Activated CD4-positive, alpha-beta T cell treated with anti-CD3 and anti-CD28 coated beads, Interleukin-2, amount 10 ng/mL, durations not matched to agents 7 days and 5 days (primary cell): ENCODE results near the gene ZNF224. TPM values are rescaled to one million over a fixed set of nuclear protein-coding genes. Genes with fewer than 3 reads are reported as not detected.

Experiments used
- CTCF ChIA-PET: fragments of 350-600 bp; sonication (Branson Sonifier 250); formaldehyde crosslinking; loops from one replicate; lab custom pipeline; 2021; ENCODE audit warnings: antibody characterized with exemption; lab: Charles Lee
- POLR2A ChIA-PET: fragments of 350-600 bp; sonication (Branson Sonifier 250); formaldehyde crosslinking; loops from one replicate; lab custom pipeline; 2021; ENCODE audit warnings: antibody characterized with exemption; lab: Charles Lee
- DNase-seq: peaks from one replicate; pipeline ENCODE4 v3.0.0-alpha.2; 2020
- H3K27ac Mint-ChIP-seq: one replicate; pipeline ENCODE4 v1.8.0; 2021; ENCODE audit warnings: mild to moderate bottlenecking, moderate library complexity, mixed read lengths
- H3K27me3 Mint-ChIP-seq: one replicate; pipeline ENCODE4 v1.8.0; 2021; ENCODE audit warnings: mixed read lengths
- H3K36me3 Mint-ChIP-seq: one replicate; pipeline ENCODE4 v1.8.0; 2021; ENCODE audit warnings: low read depth, mixed read lengths
- H3K4me1 Mint-ChIP-seq: one replicate; pipeline ENCODE4 v1.8.0; 2021; ENCODE audit warnings: mixed read lengths
- H3K4me3 Mint-ChIP-seq: one replicate; pipeline ENCODE4 v1.8.0; 2021; ENCODE audit warnings: mild to moderate bottlenecking, moderate library complexity, mixed read lengths
- H3K9me3 Mint-ChIP-seq: one replicate; pipeline ENCODE4 v1.8.0; 2021; ENCODE audit warnings: mixed read lengths
- total RNA-seq, 2 experiments: library from RNA; stranded (reverse); gene quantifications; one replicate each; pipeline ENCODE4 v1.2.3, GENCODE V29; 2021

ZNF224 gene
- total RNA-seq: 10 to 100 TPM; 33.4 to 36.5 TPM

DNA sequence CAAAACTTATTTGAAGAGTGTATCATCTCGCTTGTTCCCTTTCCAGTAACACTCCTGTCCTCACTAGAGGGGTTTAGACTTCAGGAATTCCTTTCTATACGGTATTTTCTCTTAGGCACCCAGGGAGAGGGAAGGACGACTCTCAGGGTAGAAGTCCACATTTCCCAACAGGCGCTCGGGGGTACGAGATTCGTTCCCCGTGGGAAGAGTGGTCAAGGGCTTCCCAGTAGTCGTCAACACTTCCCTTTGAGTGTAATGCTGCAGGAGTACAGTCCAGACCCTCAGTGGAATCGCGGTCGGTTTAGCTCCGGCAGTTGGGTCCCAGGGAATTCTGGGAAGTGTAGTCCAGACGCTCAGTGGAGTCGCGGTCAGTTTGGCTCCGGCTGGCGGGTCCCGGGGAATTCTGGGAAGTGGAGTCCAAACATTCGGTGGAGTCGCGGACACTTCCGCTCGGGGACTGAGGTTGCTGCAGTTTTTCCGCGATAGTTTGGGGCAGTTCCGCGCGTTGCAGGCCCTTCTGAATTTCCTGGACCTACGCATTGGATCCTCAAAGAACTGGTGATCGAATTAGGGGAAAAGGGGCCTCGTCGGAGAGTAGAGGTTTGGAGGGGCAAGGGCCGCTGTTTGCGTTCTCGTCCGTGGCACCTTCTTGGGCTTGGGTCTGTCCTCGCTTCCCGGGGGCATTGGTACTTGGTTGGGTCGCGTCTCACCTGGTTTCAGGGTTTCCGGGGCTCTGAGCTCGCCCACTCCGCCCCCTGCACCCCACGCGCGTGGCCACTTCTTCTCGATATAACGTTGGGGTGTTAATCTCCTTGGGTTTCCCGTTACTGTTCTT lies at the start of gene ZNF224:
Gene ZNF224, plus strand, starts transcription at position 431 of the 835 bp plus-strand sequence. CDS start 3,513 bp downstream, outside the sequence.
- Mint-ChIP-seq H3K27ac (peak within 1 kb of the TSS; percentile 93), H3K27me3 (no peaks in the 10 kb centered on the region), H3K4me3 (peak within 1 kb of the TSS; percentile 99), H3K36me3 (peaks cover 34% of the 10 kb centered on the region), H3K9me3 (peaks cover 14% of the 10 kb centered on the region), H3K4me1 (peaks cover 20% of the 10 kb centered on the region)
- POLR2A ChIA-PET: no interaction called here
- CTCF ChIA-PET: interaction anchor here (0.8 to 2.0 kb wide), 9 partner anchors 14 to 328 kb away, joined by 3 to 5 read pairs (median 3); partner anchors contain the start of genes ZNF225, ZNF227 and ZNF45
- DNase-seq: peak; percentile 91

DNA sequence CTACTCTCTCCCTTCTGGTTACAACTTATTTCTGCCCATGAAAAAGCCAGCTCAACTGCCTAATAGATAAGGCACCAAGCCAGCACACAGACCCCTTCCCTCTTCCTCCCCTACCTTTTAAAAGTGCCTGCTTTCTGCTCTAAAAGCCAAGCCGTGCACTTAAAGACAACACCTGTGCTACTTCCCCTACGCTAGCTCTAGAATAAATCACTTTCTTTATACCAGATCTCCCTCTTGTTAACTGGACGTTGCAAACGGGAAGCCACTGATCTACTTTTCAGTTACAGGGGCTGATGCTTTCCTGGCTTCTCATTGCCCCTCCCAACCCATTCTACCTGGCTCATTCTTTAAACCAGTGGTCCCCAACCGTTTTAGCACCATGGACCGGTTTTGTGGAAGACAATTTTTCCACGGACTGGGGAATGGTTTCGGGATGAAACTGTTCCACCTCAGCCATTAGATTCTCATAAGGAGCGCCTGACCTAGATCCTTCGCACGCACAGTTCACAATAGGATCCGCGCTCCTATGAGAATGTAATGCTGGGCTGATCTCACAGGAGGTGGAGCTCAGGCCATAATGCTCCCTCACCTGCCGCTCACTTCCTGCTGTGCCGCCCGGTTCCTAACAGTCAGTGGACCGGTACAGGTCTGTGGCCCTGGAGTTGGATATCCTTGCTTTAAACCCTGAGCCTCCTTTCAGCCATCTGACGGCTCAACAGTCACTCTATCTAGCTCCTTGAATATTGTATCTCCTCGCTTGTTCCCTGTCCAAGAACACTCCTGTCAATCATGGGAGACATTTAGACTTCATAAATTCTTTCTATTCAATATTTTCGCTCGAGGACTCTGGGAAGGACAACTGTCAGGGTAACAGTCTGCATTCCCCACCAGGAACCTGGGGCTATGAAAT lies 43.2 kb upstream of the ZNF224 start:
- peaks cover 18% of the 10 kb centered on the region for H3K4me1 Mint-ChIP-seq
- no peak overlapping the region for H3K27ac Mint-ChIP-seq
- peak overlapping the region; percentile 69 for H3K4me3 Mint-ChIP-seq
- H3K36me3 Mint-ChIP-seq: peaks cover 4% of the 10 kb centered on the region
- no peak for DNase-seq
- H3K9me3 Mint-ChIP-seq: peaks cover 36% of the 10 kb centered on the region
- POLR2A ChIA-PET: interaction anchor here (0.6 kb wide), 1 partner anchor 210 kb away, joined by 4 read pairs; no protein-coding TSS in a partner anchor
- CTCF ChIA-PET: interaction anchor here (0.7 to 1.3 kb wide), 3 partner anchors 22 to 115 kb away, joined by 3 read pairs; no protein-coding TSS in a partner anchor
- no peaks in the 10 kb centered on the region for H3K27me3 Mint-ChIP-seq

DNA sequence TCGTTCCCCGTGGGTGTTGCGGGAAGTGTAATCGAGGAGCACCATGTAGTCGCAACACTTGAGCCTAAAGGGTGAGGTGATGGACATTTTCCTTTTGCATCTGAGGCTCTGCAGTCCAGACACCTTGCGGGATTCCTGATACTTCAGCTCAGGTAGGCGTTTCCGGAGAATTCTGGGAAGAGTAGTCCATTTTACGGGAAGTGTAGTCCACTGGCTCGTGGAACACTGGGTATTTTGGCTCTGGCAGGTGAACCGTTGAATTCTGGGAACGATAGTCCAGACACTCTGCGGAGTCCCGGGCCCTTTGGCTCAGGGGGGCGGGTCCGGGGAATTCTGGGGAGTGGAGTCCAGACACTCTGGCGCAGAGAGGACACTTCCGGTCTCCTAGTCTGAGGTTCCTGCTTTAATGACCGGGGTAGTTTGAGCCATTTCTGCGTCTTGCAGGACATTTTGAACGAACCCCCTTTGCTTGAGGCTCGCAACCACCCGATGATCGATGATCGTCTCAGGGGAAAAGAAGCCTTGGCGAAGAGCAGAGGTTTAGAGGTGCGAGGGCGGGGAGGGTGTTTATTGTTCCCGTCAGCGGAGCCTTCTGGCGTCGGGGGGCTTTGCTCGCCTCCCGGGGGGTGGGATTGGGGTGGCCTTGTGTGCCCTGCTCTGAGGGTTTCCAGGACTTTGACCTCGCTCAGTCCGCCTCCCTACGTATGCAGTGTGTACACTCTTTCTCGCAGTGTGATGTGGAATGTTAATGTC lies 42.3 kb upstream of the ZNF224 start, which contains the start of gene ZNF223:
Gene ZNF223, plus strand, starts transcription at position 387 of the 753 bp plus-strand sequence. CDS start 3,141 bp downstream, outside the sequence.
- peaks cover 18% of the 10 kb centered on the region for H3K4me1 Mint-ChIP-seq
- H3K4me3 Mint-ChIP-seq: peak within 1 kb of the TSS; percentile 69
- no peak for DNase-seq
- peaks cover 39% of the 10 kb centered on the region for H3K9me3 Mint-ChIP-seq
- peaks cover 4% of the 10 kb centered on the region for H3K36me3 Mint-ChIP-seq
- no peaks in the 10 kb centered on the region for H3K27me3 Mint-ChIP-seq
- H3K27ac Mint-ChIP-seq: no peak within 1 kb of the TSS
- ChIA-PET POLR2A (no interaction called here), CTCF (interaction anchor here (0.7 to 1.0 kb wide), 2 partner anchors 21 to 44 kb away, joined by 3 read pairs; no protein-coding TSS in a partner anchor)

DNA sequence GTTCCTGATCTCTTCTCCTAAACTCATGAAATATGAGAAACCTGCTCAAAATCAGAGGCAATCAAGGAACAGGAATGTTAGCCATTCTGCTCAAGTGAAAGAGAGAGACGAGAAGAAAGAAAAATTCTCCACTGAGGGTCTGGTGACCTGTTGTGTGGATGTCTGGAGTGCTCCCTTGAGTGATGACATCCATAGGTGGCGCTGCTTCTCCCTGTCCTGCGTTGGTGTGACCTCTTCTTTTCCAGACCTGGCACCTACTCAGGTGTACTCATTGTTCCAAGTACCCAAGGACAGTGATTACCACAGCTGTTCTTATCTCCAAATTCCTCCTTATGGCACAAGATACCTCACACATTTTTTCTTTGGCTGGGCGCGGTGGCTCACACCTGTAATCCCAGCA lies 38.3 kb upstream of the ZNF224 start:
- H3K4me3 Mint-ChIP-seq: no peak overlapping the region
- no peaks in the 10 kb centered on the region for H3K27me3 Mint-ChIP-seq
- peaks cover 4% of the 10 kb centered on the region for H3K36me3 Mint-ChIP-seq
- ChIA-PET CTCF (interaction anchor here (0.6 kb wide), 1 partner anchor 54 kb away, joined by 7 read pairs; no protein-coding TSS in a partner anchor), POLR2A (no interaction called here)
- no peak overlapping the region for H3K27ac Mint-ChIP-seq
- H3K9me3 Mint-ChIP-seq: peaks cover 56% of the 10 kb centered on the region
- peaks cover 16% of the 10 kb centered on the region for H3K4me1 Mint-ChIP-seq
- DNase-seq: no peak

DNA sequence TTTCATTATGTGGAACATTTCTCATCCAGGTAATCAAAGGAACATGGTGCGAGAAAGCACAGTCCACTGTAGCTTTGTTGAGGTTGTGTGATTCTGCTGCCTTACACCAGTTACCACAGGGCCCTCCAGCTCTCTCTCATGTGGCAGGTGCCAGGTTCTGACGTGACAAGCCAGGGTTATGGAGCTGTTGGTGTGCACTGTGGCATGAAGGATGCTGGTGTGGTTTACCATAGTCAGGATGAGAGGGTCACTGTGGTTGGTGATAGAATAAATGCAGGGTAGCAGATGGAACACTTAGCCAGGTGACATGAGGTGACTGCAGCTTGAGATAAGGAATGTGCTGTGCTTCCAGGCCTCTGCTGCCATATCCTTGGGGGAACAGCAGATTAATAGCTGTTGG lies 34.9 kb upstream of the ZNF224 start:
- no peaks in the 10 kb centered on the region for H3K36me3 Mint-ChIP-seq
- ChIA-PET CTCF (interaction anchor here (0.8 kb wide), 1 partner anchor 596 kb away, joined by 3 read pairs; no protein-coding TSS in a partner anchor), POLR2A (no interaction called here)
- no peaks in the 10 kb centered on the region for H3K27me3 Mint-ChIP-seq
- no peak for DNase-seq
- peaks cover 58% of the 10 kb centered on the region for H3K9me3 Mint-ChIP-seq
- H3K4me1 Mint-ChIP-seq: no peaks in the 10 kb centered on the region
- no peak overlapping the region for H3K4me3 Mint-ChIP-seq
- no peak overlapping the region for H3K27ac Mint-ChIP-seq

DNA sequence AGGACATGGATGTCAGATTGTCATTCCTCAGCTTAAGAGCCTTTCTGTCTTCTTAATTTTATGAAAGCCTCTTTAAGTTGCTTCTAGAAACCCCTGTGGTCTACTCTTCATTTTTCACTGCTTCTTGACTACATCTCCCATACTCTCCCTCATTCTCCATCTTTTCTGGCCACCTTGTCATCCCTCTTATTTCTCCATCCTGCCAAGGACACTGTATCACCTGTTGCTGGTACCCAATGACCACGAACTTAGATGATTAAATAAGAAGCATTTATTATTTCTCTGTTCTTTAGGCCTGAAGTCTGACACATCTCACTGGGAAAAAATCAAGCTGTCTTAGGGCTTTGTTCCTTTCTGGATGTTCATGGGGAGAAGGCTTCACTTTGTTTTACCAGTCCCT lies 33.1 kb upstream of the ZNF224 start:
- POLR2A ChIA-PET: no interaction called here
- H3K36me3 Mint-ChIP-seq: peaks cover 2% of the 10 kb centered on the region
- H3K9me3 Mint-ChIP-seq: peaks cover 52% of the 10 kb centered on the region

DNA sequence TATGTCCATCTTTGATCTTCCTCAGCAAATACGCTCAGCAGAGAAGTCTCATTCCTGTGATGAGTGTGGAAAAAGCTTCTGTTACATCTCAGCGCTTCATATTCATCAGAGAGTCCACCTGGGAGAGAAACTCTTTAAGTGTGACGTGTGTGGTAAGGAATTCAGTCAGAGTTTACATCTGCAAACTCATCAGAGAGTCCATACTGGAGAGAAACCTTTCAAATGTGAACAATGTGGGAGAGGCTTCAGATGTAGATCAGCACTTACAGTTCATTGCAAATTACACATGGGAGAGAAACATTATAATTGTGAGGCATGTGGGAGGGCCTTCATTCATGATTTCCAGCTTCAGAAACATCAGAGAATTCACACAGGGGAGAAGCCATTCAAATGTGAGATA lies 27.9 kb upstream of the ZNF224 start:
- Mint-ChIP-seq H3K9me3 (peaks cover 59% of the 10 kb centered on the region), H3K27ac (no peak overlapping the region), H3K4me3 (no peak overlapping the region), H3K36me3 (peaks cover 18% of the 10 kb centered on the region), H3K27me3 (no peaks in the 10 kb centered on the region), H3K4me1 (peaks cover 6% of the 10 kb centered on the region)
- CTCF ChIA-PET: no interaction called here
- POLR2A ChIA-PET: no interaction called here
- no peak for DNase-seq

More for the DNA sequence above, 33.1 kb upstream of the ZNF224 start:
- CTCF ChIA-PET: no interaction called here
- no peaks in the 10 kb centered on the region for H3K4me1 Mint-ChIP-seq
- H3K27me3 Mint-ChIP-seq: no peaks in the 10 kb centered on the region
- no peak overlapping the region for H3K27ac Mint-ChIP-seq
- DNase-seq: no peak
- H3K4me3 Mint-ChIP-seq: no peak overlapping the region

DNA sequence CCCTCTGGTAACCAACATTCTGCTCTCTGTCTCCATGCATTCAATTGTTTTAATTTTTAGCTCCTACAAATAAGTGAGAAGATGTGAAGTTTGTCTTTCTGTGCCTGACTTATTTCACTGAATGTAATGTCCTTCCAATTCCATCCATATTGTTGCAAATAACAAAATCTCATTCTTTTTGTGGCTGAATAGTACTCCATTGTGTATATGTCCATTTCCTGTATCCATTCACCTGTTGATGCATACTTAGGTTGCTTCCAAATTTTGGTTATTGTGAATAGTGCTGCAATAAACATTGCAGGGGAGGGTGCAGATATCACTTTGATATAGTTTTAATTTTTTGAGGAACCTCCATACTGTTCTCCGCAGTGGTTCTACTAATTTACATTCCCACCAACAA lies 24.7 kb upstream of the ZNF224 start:
- H3K9me3 Mint-ChIP-seq: peaks cover 52% of the 10 kb centered on the region
- H3K27me3 Mint-ChIP-seq: no peaks in the 10 kb centered on the region
- H3K27ac Mint-ChIP-seq: no peak overlapping the region
- ChIA-PET CTCF (interaction anchor here (0.6 kb wide), 1 partner anchor 304 kb away, joined by 3 read pairs; no protein-coding TSS in a partner anchor), POLR2A (no interaction called here)
- no peak for DNase-seq
- no peak overlapping the region for H3K4me3 Mint-ChIP-seq
- peaks cover 26% of the 10 kb centered on the region for H3K36me3 Mint-ChIP-seq
- H3K4me1 Mint-ChIP-seq: peaks cover 24% of the 10 kb centered on the region

DNA sequence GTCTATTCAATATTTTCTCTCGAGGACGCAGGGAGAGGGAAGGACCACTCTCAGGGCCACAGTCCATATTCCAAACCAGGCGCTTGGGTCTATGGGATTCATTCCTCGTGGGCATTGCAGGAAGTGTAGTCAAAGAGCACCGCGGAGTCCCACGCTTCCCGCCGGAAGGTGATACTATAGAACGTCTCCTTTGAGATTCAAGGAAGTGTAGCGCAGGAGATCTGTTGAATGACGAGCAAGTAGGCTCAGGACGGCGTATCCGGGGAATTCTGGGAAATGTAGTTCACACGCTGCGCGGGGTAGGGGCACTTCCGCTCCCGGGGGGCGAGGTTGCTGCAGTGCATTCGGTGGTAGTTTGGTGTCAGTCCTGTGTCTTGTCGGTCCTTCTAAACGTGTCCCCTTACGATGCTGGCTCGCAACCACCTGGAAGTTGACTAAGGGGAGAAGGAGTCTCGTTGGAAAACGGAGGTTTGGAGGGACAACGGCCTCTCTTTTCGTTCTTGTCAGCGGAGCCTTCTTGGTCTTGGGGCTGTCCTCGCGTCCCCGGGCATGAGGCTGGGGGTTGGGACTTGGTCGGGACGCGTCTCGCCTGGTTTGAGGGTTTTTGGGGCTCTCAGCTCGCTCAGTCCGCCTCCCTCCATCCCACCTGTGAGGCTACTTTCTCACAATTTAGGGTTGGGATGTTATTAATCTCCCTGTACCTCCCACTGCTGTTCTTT lies 22.2 kb upstream of the ZNF224 start, which contains the start of gene ZNF284:
Gene ZNF284, plus strand, starts transcription at position 336 of the 719 bp plus-strand sequence. CDS start 4,231 bp downstream, outside the sequence.
- CTCF ChIA-PET: interaction anchor here (0.6 to 1.5 kb wide), 3 partner anchors 19 to 404 kb away, joined by 3 read pairs; partner anchors contain the start of gene ZNF224
- H3K4me3 Mint-ChIP-seq: peak within 1 kb of the TSS; percentile 79
- POLR2A ChIA-PET: no interaction called here
- no peaks in the 10 kb centered on the region for H3K27me3 Mint-ChIP-seq
- peak within 1 kb of the TSS; percentile 79 for H3K27ac Mint-ChIP-seq
- peaks cover 40% of the 10 kb centered on the region for H3K9me3 Mint-ChIP-seq
- DNase-seq: peak; percentile 84
- H3K4me1 Mint-ChIP-seq: peaks cover 24% of the 10 kb centered on the region
- peaks cover 26% of the 10 kb centered on the region for H3K36me3 Mint-ChIP-seq

DNA sequence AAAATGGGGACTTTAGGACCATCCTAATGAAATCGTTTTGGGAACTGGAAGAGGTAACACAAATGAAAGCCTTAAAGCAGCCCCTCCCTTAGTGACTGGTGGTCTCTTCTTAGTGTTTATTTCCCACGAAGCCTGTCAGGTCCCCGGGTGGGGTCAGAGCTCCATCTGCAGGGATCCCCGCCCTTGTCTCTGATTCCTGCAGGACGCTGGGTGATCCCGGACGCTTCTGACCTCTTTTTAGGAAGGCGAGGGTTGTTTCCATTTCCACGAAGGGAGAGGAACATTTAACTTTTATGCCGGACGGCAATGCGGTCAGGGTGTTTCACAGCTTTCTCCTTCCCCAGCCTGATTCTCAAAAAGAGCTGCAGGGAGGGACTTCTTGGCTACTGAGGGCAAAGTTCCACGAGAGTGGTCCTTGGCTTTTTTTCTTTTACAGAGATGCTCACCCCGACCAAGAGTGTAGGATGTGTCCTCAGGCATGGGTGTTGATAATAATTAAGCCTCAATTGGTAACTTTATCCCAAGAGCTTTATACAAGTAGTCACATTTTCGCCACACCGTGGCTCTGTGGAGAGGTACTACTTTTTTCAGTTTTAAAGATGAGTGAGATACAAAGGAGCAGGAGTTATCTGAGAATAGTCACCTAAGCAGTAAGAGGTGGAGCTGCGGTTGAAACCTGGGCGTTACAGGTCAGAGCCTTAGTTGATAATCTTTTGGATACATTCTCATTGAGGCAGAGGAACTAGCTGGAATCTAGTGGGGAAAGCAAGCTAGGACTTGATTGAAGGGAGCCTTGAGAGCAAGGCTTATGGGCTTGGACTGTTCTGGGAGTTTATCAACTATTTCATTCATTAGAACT lies 21.4 kb upstream of the ZNF224 start:
- Mint-ChIP-seq H3K36me3 (peaks cover 28% of the 10 kb centered on the region), H3K27ac (peak overlapping the region; percentile 79), H3K9me3 (peaks cover 36% of the 10 kb centered on the region), H3K27me3 (no peaks in the 10 kb centered on the region), H3K4me1 (peaks cover 24% of the 10 kb centered on the region), H3K4me3 (peak overlapping the region; percentile 79)
- ChIA-PET CTCF (interaction anchor here (0.6 to 1.5 kb wide), 4 partner anchors 18 to 21 kb away, joined by 3 to 4 read pairs (median 3); partner anchors contain the start of gene ZNF224), POLR2A (no interaction called here)
- no peak for DNase-seq
